ENCODE results near the gene NUP42.
"Not testable (repeated sequence)": the region's sequence is repeated elsewhere in the genome, so short reads cannot be mapped to it uniquely, and the experiment has no call there.

Gene NUP42

DNA sequence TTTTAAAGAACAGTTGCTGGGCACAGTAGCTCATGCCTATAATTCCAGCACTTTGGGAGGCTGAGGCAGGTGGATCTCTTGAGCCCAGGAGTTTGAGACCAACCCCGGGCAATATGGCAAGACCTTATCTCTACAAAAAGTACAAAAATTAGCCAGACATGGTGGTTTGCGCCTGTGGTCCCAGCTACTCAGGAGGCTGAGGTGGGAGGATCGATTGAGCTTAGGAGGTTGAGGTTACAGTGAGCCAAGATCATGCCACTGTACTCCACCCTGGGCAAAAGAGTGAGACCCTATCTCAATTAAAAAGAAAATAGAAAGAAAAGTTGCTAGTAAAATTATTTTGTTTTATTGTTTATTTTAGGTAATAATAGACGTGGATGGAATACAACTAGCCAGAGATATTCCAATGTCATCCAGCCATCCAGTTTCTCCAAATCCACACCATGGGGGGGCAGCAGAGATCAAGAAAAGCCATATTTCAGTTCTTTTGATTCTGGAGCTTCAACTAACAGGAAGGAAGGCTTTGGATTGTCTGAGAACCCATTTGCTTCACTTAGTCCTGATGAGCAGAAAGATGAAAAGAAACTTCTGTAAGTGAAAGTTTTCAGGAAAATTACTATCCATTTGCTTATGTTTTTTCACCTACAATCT lies 3.0 kb downstream of the NUP42 start:
- H3K4me3 ChIP-seq (ENCODE audit: insufficient read length, low read depth), result no peak overlapping the region
- no peaks in the 10 kb centered on the region for H3K4me1 ChIP-seq (ENCODE audit: insufficient read depth, insufficient read length)
- no peak overlapping the region for H3K9ac ChIP-seq (ENCODE audit: insufficient read length, low read depth)
- peaks cover 65% of the 10 kb centered on the region for H3K36me3 ChIP-seq (ENCODE audit: insufficient read depth, insufficient read length, low read length)
- no peaks in the 10 kb centered on the region for H3K27me3 ChIP-seq (ENCODE audit: insufficient read depth, insufficient read length)
- H3K9me3 ChIP-seq (ENCODE audit: insufficient read depth, low read length), result no peaks in the 10 kb centered on the region
- TF ChIP-seq SUZ12 (IDR thresholded peaks at IDR 0.05; ENCODE audit: extremely low read depth, insufficient read depth, insufficient read length) (no peak), YY1 (IDR thresholded peaks at IDR 0.05; ENCODE audit: insufficient read depth, insufficient read length) (no peak), ZNF274 (IDR thresholded peaks at IDR 0.05; ENCODE audit: low read depth, low read length) (no peak)
- no peak for DNase-seq (ENCODE audit: low read depth, low spot score)

DNA sequence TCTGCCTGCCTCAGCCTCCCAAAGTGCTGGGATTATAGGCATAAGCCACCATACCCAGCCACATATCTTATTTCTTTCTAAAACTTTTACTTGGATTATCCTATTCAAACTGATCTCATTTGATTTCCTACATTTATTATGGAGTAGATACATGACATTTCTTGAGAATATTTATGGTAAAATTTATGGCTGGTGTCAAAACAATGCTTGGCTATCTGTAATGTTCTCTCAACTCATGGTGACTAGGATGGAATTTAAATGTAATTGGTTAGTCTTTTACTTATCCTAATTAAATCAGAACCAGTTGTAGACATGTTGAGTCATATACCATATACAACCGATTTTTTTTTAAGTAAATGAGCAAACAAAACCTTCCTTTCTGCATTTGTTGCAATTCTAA lies 4.1 kb downstream of the NUP42 start:
- no peak overlapping the region for H3K4me3 ChIP-seq (ENCODE audit: insufficient read length, low read depth)
- H3K27me3 ChIP-seq (ENCODE audit: insufficient read depth, insufficient read length), result no peaks in the 10 kb centered on the region
- H3K36me3 ChIP-seq (ENCODE audit: insufficient read depth, insufficient read length, low read length), result peaks cover 75% of the 10 kb centered on the region
- no peak for DNase-seq (ENCODE audit: low read depth, low spot score)
- H3K9me3 ChIP-seq (ENCODE audit: insufficient read depth, low read length), result no peaks in the 10 kb centered on the region
- no peaks in the 10 kb centered on the region for H3K4me1 ChIP-seq (ENCODE audit: insufficient read depth, insufficient read length)
- no peak overlapping the region for H3K9ac ChIP-seq (ENCODE audit: insufficient read length, low read depth)
- TF ChIP-seq SUZ12 (IDR thresholded peaks at IDR 0.05; ENCODE audit: extremely low read depth, insufficient read depth, insufficient read length) (no peak), YY1 (IDR thresholded peaks at IDR 0.05; ENCODE audit: insufficient read depth, insufficient read length) (no peak), ZNF274 (IDR thresholded peaks at IDR 0.05; ENCODE audit: low read depth, low read length) (no peak)

DNA sequence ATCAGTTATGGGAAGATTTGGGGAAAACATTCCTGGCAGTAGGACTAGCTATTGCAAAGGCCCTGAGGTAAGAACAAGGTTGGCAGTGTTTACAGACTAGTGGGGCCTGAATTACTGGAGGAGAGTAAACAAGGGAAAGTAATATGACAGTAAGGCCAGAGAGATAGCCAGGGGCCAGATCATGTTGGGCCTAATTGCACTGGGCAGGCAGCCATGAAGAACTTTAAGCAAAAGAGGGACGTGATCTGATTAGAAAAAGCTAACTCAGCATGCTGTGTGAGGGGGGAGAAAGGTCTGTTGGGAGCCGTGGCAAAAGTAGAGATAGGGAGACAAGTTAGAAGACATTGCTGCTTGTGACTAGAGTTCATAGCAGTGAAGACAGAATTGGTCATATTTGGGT lies 9.2 kb downstream of the NUP42 start:
- H3K36me3 ChIP-seq (ENCODE audit: insufficient read depth, insufficient read length, low read length), result peaks cover 87% of the 10 kb centered on the region
- H3K9ac ChIP-seq (ENCODE audit: insufficient read length, low read depth), result no peak overlapping the region
- no peaks in the 10 kb centered on the region for H3K27me3 ChIP-seq (ENCODE audit: insufficient read depth, insufficient read length)
- H3K9me3 ChIP-seq (ENCODE audit: insufficient read depth, low read length), result peaks cover 10% of the 10 kb centered on the region; the same call in 1 of the 2 replicates
- TF ChIP-seq SUZ12 (IDR thresholded peaks at IDR 0.05; ENCODE audit: extremely low read depth, insufficient read depth, insufficient read length) (no peak), ZNF274 (IDR thresholded peaks at IDR 0.05; ENCODE audit: low read depth, low read length) (no peak), YY1 (IDR thresholded peaks at IDR 0.05; ENCODE audit: insufficient read depth, insufficient read length) (no peak)
- H3K4me3 ChIP-seq (ENCODE audit: insufficient read length, low read depth), result no peak overlapping the region
- no peak for DNase-seq (ENCODE audit: low read depth, low spot score)
- H3K4me1 ChIP-seq (ENCODE audit: insufficient read depth, insufficient read length), result no peaks in the 10 kb centered on the region

DNA sequence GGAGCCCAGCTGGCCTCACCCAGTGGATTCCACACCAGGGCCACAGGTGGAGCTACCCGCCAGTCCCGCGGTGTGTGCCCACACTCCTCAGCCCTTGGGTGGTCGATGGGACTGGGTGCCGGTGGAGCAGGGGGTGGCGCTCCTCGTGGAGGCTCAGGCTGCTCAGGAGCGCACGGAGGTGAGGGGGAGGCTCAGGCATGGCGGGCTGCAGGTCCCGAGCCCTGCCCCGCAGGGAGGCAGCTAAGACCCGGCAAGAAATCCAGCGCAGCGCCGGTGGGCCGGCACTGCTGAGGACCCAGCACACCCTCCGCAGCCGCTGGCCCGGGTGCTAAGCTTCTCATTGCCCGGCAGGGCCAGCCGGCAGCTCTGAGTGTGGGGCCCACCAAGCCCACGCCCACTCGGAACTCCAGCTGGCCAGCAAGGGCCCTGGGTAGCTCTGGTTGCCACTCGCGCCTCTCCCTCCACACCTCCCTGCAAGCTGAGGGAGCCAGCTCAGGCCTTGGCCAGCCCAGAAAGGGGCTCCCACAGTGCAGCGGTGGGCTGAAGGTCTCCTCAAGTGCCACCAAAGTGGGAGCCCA lies 11.9 kb downstream of the NUP42 start:
- H3K4me3 ChIP-seq (ENCODE audit: insufficient read length, low read depth); H3K4me1 ChIP-seq (ENCODE audit: insufficient read depth, insufficient read length); H3K27me3 ChIP-seq (ENCODE audit: insufficient read depth, insufficient read length); H3K9ac ChIP-seq (ENCODE audit: insufficient read length, low read depth); DNase-seq (ENCODE audit: low read depth, low spot score): not testable (repeated sequence)
- Histone ChIP-seq H3K36me3 (ENCODE audit: insufficient read depth, insufficient read length, low read length) (peaks cover 82% of the 10 kb centered on the region), H3K9me3 (ENCODE audit: insufficient read depth, low read length) (peaks cover 10% of the 10 kb centered on the region)

DNA sequence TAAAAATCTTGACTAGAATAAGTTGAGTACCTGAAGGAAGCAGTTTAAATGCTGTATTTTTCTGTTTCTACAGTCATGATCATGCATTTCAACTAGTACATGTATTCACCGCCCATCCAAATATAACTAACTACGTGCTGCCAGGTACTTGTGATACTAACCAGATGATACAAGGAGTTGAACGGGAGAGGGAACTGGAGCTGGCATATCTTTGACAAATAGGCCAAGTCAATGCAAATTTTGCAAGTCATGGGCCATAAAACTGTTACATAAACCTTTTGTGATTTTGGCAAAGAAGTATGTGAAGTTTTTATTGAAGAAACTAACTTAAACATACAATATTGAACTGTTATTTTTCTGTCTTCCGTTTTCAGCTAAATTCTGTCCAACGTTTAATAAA lies 14.5 kb downstream of the NUP42 start:
- Histone ChIP-seq H3K36me3 (ENCODE audit: insufficient read depth, insufficient read length, low read length) (peaks cover 85% of the 10 kb centered on the region), H3K9me3 (ENCODE audit: insufficient read depth, low read length) (peaks cover 27% of the 10 kb centered on the region), H3K27me3 (ENCODE audit: insufficient read depth, insufficient read length) (no peaks in the 10 kb centered on the region), H3K4me1 (ENCODE audit: insufficient read depth, insufficient read length) (no peaks in the 10 kb centered on the region), H3K9ac (ENCODE audit: insufficient read length, low read depth) (no peak overlapping the region), H3K4me3 (ENCODE audit: insufficient read length, low read depth) (no peak overlapping the region)
- no peak for DNase-seq (ENCODE audit: low read depth, low spot score)
- TF ChIP-seq SUZ12 (IDR thresholded peaks at IDR 0.05; ENCODE audit: extremely low read depth, insufficient read depth, insufficient read length) (no peak), YY1 (IDR thresholded peaks at IDR 0.05; ENCODE audit: insufficient read depth, insufficient read length) (no peak), ZNF274 (IDR thresholded peaks at IDR 0.05; ENCODE audit: low read depth, low read length) (no peak)

DNA sequence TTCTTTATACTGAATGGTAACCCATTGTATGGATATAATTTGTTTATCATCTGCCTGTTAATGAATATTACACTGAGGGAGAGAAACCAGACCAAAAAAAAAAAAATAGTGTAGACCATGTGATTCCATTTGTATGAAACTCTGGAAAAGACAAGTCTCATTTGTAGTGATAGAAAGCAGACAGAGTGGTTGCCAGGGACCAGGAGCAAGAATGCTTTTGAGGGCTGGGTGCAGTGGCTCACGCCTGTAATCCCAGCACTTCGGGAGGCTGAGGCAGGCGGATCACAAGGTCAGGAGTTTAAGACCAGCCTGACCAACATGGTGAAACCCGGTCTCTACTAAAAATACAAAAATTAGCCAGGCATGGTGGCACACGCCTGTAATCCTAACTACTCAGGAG lies 15.9 kb downstream of the NUP42 start:
- not testable (repeated sequence) for DNase-seq (ENCODE audit: low read depth, low spot score); H3K4me3 ChIP-seq (ENCODE audit: insufficient read length, low read depth); H3K27me3 ChIP-seq (ENCODE audit: insufficient read depth, insufficient read length); H3K9ac ChIP-seq (ENCODE audit: insufficient read length, low read depth); H3K4me1 ChIP-seq (ENCODE audit: insufficient read depth, insufficient read length)
- peaks cover 77% of the 10 kb centered on the region for H3K36me3 ChIP-seq (ENCODE audit: insufficient read depth, insufficient read length, low read length)
- H3K9me3 ChIP-seq (ENCODE audit: insufficient read depth, low read length), result peaks cover 19% of the 10 kb centered on the region

DNA sequence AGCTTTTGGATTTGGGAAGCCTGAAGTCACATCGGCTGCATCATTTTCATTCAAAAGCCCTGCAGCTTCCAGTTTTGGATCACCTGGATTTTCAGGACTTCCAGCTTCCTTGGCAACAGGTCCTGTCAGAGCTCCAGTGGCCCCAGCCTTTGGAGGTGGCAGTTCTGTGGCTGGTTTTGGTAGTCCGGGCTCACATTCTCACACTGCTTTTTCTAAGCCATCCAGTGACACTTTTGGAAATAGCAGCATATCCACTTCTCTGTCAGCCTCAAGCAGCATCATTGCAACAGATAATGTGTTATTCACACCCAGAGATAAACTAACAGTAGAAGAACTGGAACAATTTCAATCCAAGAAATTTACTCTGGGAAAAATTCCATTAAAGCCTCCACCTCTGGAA lies 18.5 kb downstream of the NUP42 start:
- H3K9ac ChIP-seq (ENCODE audit: insufficient read length, low read depth), result no peak overlapping the region
- no peaks in the 10 kb centered on the region for H3K4me1 ChIP-seq (ENCODE audit: insufficient read depth, insufficient read length)
- no peaks in the 10 kb centered on the region for H3K27me3 ChIP-seq (ENCODE audit: insufficient read depth, insufficient read length)
- H3K36me3 ChIP-seq (ENCODE audit: insufficient read depth, insufficient read length, low read length), result peaks cover 65% of the 10 kb centered on the region
- no peak overlapping the region for H3K4me3 ChIP-seq (ENCODE audit: insufficient read length, low read depth)
- TF ChIP-seq YY1 (IDR thresholded peaks at IDR 0.05; ENCODE audit: insufficient read depth, insufficient read length) (no peak), SUZ12 (IDR thresholded peaks at IDR 0.05; ENCODE audit: extremely low read depth, insufficient read depth, insufficient read length) (no peak), ZNF274 (IDR thresholded peaks at IDR 0.05; ENCODE audit: low read depth, low read length) (no peak)
- DNase-seq (ENCODE audit: low read depth, low spot score), result no peak
- peaks cover 17% of the 10 kb centered on the region for H3K9me3 ChIP-seq (ENCODE audit: insufficient read depth, low read length)

Measured in NT2/D1 (cell line).